IMR-90 (cell line): Measurements from ENCODE around the gene ZBTB45. TPM values are rescaled to one million over a fixed set of nuclear protein-coding genes. Genes with fewer than 3 reads are reported as not detected.

Source experiments
- ATAC-seq: fragments of 200-7000 bp; cut with Tn5 transposase; 2 replicates; pipeline ENCODE4 v1.9.1; 2020; ENCODE audit warnings: low read depth, mild to moderate bottlenecking, moderate library complexity
- BruUV-seq: library from RNA; stranded (reverse); fragments of 400-500 nt; replicated peaks from 2 replicates; lab custom pipeline; 2021; lab: Mats Ljungman, UMichigan
- CTCF ChIA-PET: fragments of 300-600 bp; formaldehyde crosslinking; extraction: SDS; loops from one replicate; lab custom pipeline; 2021; ENCODE audit warnings: antibody characterized with exemption; lab: Yijun Ruan, JAX
- POLR2A ChIA-PET: fragments of 300-600 bp; sonication (Branson Sonifier 250); formaldehyde crosslinking; loops from one replicate; lab custom pipeline; 2022; ENCODE audit warnings: antibody characterized with exemption; ENCODE audit not compliant: unreplicated experiment; lab: Charles Lee
- DNase-seq: peaks from one replicate; pipeline ENCODE4 v3.0.0; 2013
- H2AFZ ChIP-seq: replicated peaks from 2 replicates; pipeline ENCODE3; 2013; ENCODE audit warnings: low read length, mild to moderate bottlenecking; ENCODE audit not compliant: poor library complexity
- H2AK5ac ChIP-seq: 2 replicates; pipeline ENCODE4 v1.6.1; 2013; ENCODE audit warnings: low read depth, low read length, inconsistent platforms
- H2AK9ac ChIP-seq: replicated peaks from 2 replicates; pipeline ENCODE3; 2013; ENCODE audit warnings: mild to moderate bottlenecking, low read depth, low read length, moderate library complexity; ENCODE audit not compliant: poor library complexity
- H2BK120ac ChIP-seq: 2 replicates; pipeline ENCODE4 v1.6.1; 2013; ENCODE audit warnings: low read depth, low read length, inconsistent platforms
- H2BK15ac ChIP-seq: 3 replicates; pipeline ENCODE4 v1.6.1; 2013; ENCODE audit warnings: low read depth, low read length, inconsistent platforms
- H2BK20ac ChIP-seq: 2 replicates; pipeline ENCODE4 v1.6.1; 2013; ENCODE audit warnings: low read depth, mild to moderate bottlenecking, inconsistent platforms, low read length, moderate library complexity
- H2BK5ac ChIP-seq: 2 replicates; pipeline ENCODE4 v1.6.1; 2013; ENCODE audit warnings: mild to moderate bottlenecking, low read depth, low read length, inconsistent platforms; ENCODE audit not compliant: poor library complexity, severe bottlenecking
- H3K14ac ChIP-seq: replicated peaks from 2 replicates; pipeline ENCODE4 v1.6.1; 2013; ENCODE audit warnings: low read depth, low read length, inconsistent platforms
- H3K18ac ChIP-seq: 2 replicates; pipeline ENCODE4 v1.6.1; 2013; ENCODE audit warnings: low read depth, low read length, control low read depth
- H3K23ac ChIP-seq: 2 replicates; pipeline ENCODE4 v1.6.1; 2013; ENCODE audit warnings: low read depth, low read length, inconsistent platforms
- H3K27ac ChIP-seq: 2 replicates; pipeline ENCODE4 v1.5.1; 2013; ENCODE audit warnings: mild to moderate bottlenecking, control low read depth, low read length; ENCODE audit not compliant: insufficient read depth
- H3K27me3 ChIP-seq: 2 replicates; pipeline ENCODE4 v1.6.1; 2013; ENCODE audit warnings: low read length; ENCODE audit not compliant: control insufficient read depth, insufficient read depth
- H3K36me3 ChIP-seq: 2 replicates; pipeline ENCODE4 v1.6.1; 2013; ENCODE audit warnings: low read length, mixed read lengths; ENCODE audit not compliant: control insufficient read depth, insufficient read depth
- H3K4ac ChIP-seq: 2 replicates; pipeline ENCODE4 v1.6.1; 2013; ENCODE audit warnings: low read depth, low read length, inconsistent platforms
- H3K4me1 ChIP-seq: 2 replicates; pipeline ENCODE4 v1.6.1; 2013; ENCODE audit warnings: low read length, mixed read lengths; ENCODE audit not compliant: control insufficient read depth, insufficient read depth
- H3K4me2 ChIP-seq: 2 replicates; pipeline ENCODE4 v1.6.1; 2013; ENCODE audit warnings: low read depth, mild to moderate bottlenecking, control low read depth, low read length, moderate library complexity
- H3K4me3 ChIP-seq: 2 replicates; pipeline ENCODE4 v1.5.1; 2013; ENCODE audit warnings: low read depth, mild to moderate bottlenecking, control low read depth, low read length, moderate library complexity; ENCODE audit not compliant: insufficient read depth
- H3K56ac ChIP-seq: 2 replicates; pipeline ENCODE4 v1.6.1; 2013; ENCODE audit warnings: low read length, inconsistent platforms; ENCODE audit not compliant: insufficient read depth; ENCODE audit errors: extremely low read depth
- H3K79me1 ChIP-seq, 2 experiments: 2 replicates each; pipeline ENCODE4 v1.6.1; 2013; ENCODE audit warnings: low read length in 2 of 2, inconsistent platforms in 1 of 2, low read depth in 1 of 2
- H3K9ac ChIP-seq: 2 replicates; pipeline ENCODE4 v1.6.1; 2013; ENCODE audit warnings: low read depth, low read length, control low read depth
- H3K9me1 ChIP-seq: 2 replicates; pipeline ENCODE4 v1.6.1; 2013; ENCODE audit warnings: low read length, inconsistent platforms; ENCODE audit not compliant: insufficient read depth
- H3K9me3 ChIP-seq: 2 replicates; pipeline ENCODE4 v1.6.1; 2013; ENCODE audit warnings: low read length; ENCODE audit not compliant: control insufficient read depth, insufficient read depth
- H4K20me1 ChIP-seq: 2 replicates; pipeline ENCODE4 v1.6.1; 2013; ENCODE audit warnings: low read length, inconsistent platforms; ENCODE audit not compliant: insufficient read depth
- H4K5ac ChIP-seq: 2 replicates; pipeline ENCODE4 v1.6.1; 2013; ENCODE audit warnings: mild to moderate bottlenecking, low read depth, low read length, control low read depth
- H4K8ac ChIP-seq, 2 experiments: 2 replicates each; pipeline ENCODE4 v1.6.1; 2013; ENCODE audit warnings: low read depth in 2 of 2, low read length in 2 of 2, control low read depth in 1 of 2, inconsistent platforms in 1 of 2
- H4K91ac ChIP-seq: 2 replicates; pipeline ENCODE4 v1.6.1; 2013; ENCODE audit warnings: low read depth, low read length, inconsistent platforms; ENCODE audit not compliant: insufficient read depth
- BHLHE40 ChIP-seq: fragments of 150-350 bp; IDR thresholded peaks from 2 replicates; pipeline ENCODE4 v1.6.1; 2016; ENCODE audit warnings: mild to moderate bottlenecking, low read depth, low read length
- CEBPB ChIP-seq: IDR thresholded peaks from 2 replicates; pipeline ENCODE4 v1.6.1; 2012; ENCODE audit warnings: low read depth, low read length, improper control_type of control experiment
- CHD1 ChIP-seq: IDR thresholded peaks from 2 replicates; pipeline ENCODE4 v1.6.1; 2012; ENCODE audit warnings: low read depth, low read length, improper control_type of control experiment
- FOS ChIP-seq: fragments of 150-350 bp; IDR thresholded peaks from 2 replicates; pipeline ENCODE4 v1.6.1; 2016; ENCODE audit warnings: low read depth, low read length
- MAFK ChIP-seq: IDR thresholded peaks from 2 replicates; pipeline ENCODE4 v1.6.1; 2012; ENCODE audit warnings: low read depth, low read length, improper control_type of control experiment
- MAZ ChIP-seq: IDR thresholded peaks from 2 replicates; pipeline ENCODE4 v1.6.1; 2012; ENCODE audit warnings: low read depth, mild to moderate bottlenecking, low read length, improper control_type of control experiment, moderate library complexity, borderline replicate concordance
- MXI1 ChIP-seq: IDR thresholded peaks from 2 replicates; pipeline ENCODE4 v1.6.1; 2012; ENCODE audit warnings: low read depth, mild to moderate bottlenecking, low read length, moderate library complexity, borderline replicate concordance
- NFE2L2 ChIP-seq: fragments of 150-350 bp; IDR thresholded peaks from 2 replicates; pipeline ENCODE4 v1.6.1; 2016; ENCODE audit warnings: low read depth, mild to moderate bottlenecking, low read length
- POLR2A ChIP-seq: IDR thresholded peaks from 2 replicates; pipeline ENCODE4 v1.6.1; 2012; ENCODE audit warnings: mild to moderate bottlenecking, low read depth, low read length
- SMC3 ChIP-seq: fragments of 150-350 bp; IDR thresholded peaks from 2 replicates; pipeline ENCODE4 v1.6.1; 2016; ENCODE audit warnings: low read depth, mild to moderate bottlenecking, antibody characterized with exemption, low read length, moderate library complexity
- USF2 ChIP-seq: fragments of 150-350 bp; IDR thresholded peaks from 2 replicates; pipeline ENCODE4 v1.6.1; 2017; ENCODE audit warnings: mild to moderate bottlenecking, antibody characterized with exemption, low read length, low read depth
- WGBS, 2 experiments: methylation state at CpG; one replicate each; pipeline versions ENCODE4 v1.1.5 to v1.1.7; 2013; ENCODE audit warnings: missing lambda C conversion rate in 2 of 2; ENCODE audit not compliant: insufficient read length in 1 of 2; ENCODE audit errors: extremely low coverage in 2 of 2; 5-methylcytosine and 5-hydroxymethylcytosine counted together
- dilution Hi-C: fragments of 300-500 bp; cut with HindIII; formaldehyde crosslinking; loops from one replicate; pipeline ENCODE4 v1.14.3; 2018; ENCODE audit warnings: low sequenced_read_pairs; ENCODE audit not compliant: unreplicated experiment
- in situ Hi-C: fragments of 300-500 bp; cut with MboI; formaldehyde crosslinking; loops from 3 replicates; pipeline ENCODE4 v1.14.3; 2019; ENCODE audit warnings: low sequenced_read_pairs, inconsistent platforms, mixed read lengths
- intact Hi-C: fragments of 100-400 bp; cut with micrococcal nuclease; formaldehyde crosslinking; loops from 2 replicates; pipeline ENCODE4 v1.10.0; 2022
- polyA plus RNA-seq, 3 experiments: library from polyadenylated mRNA; depleted of rRNA; stranded (reverse); fragments of >200 nt; gene quantifications; 2 replicates each; pipeline ENCODE4 v1.2.3, GENCODE V29; 2012; ENCODE audit warnings: low replicate concordance in 1 of 3
- total RNA-seq: library from RNA; depleted of rRNA; stranded (reverse); fragments of >200 nt; gene quantifications from 2 replicates; pipeline ENCODE4 v1.2.3, GENCODE V29; 2012

ZBTB45 gene
- total and polyA plus RNA-seq, 2 of the 4 experiments (the other 2 are of a cell fraction), result 1.4 to 9.7 TPM

- H4K20me1 ChIP-seq, result peaks cover 17% of the 10 kb centered on the region; the same call in 1 of the 2 replicates
- peak; percentile 94 for DNase-seq
- H3K14ac ChIP-seq, result peak within 1 kb of the TSS; percentile 60
- H3K4me3 ChIP-seq, result peak within 1 kb of the TSS; percentile 57
- peak within 1 kb of the TSS; percentile 77 for H2BK5ac ChIP-seq
- peak within 1 kb of the TSS; percentile 95 to 97 for H4K8ac ChIP-seq
- no peaks in the 10 kb centered on the region for H3K27me3 ChIP-seq
- H3K4ac ChIP-seq, result peak within 1 kb of the TSS; percentile 90
- dilution Hi-C loops, result no loop called here
- H3K36me3 ChIP-seq, result peaks cover 22% of the 10 kb centered on the region
- H3K9me1 ChIP-seq, result peaks cover 31% of the 10 kb centered on the region
- BruUV-seq, result no TSS peak
- H2BK120ac ChIP-seq, result peak within 1 kb of the TSS; percentile 71
- peak within 1 kb of the TSS; percentile 85 for H3K23ac ChIP-seq
- H2AK9ac ChIP-seq, result peak within 1 kb of the TSS; percentile 92
- no peak for TF ChIP-seq CHD1
- no peak for TF ChIP-seq SMC3
- peak; percentile 78 for TF ChIP-seq MXI1
- no peak for TF ChIP-seq MAZ
- TF ChIP-seq NFE2L2, result no peak
- TF ChIP-seq MAFK, result no peak
- peak; percentile 26; the same call in 1 of the 2 replicates for TF ChIP-seq USF2
- TF ChIP-seq POLR2A, result peak; percentile 63
- no peak for TF ChIP-seq CEBPB
- 0 out of 2 replicates have a peak, but pooled peaks have one; percentile 2 for TF ChIP-seq FOS
- TF ChIP-seq BHLHE40, result no peak
- H3K79me1 ChIP-seq, result peaks cover 6 to 42% of the 10 kb centered on the region in 2 experiments; a peak in 3 of 4 replicates
- peak within 1 kb of the TSS; percentile 83 for H3K56ac ChIP-seq
- ChIA-PET POLR2A (interaction anchor here (0.5 kb wide), 1 partner anchor 8 kb away, joined by 3 read pairs; no protein-coding TSS in a partner anchor), CTCF (no interaction called here)
- H3K4me1 ChIP-seq, result peaks cover 19% of the 10 kb centered on the region
- peak within 1 kb of the TSS; percentile 99 for H2AFZ ChIP-seq
- peak within 1 kb of the TSS; percentile 28; the same call in 1 of the 2 replicates for H3K18ac ChIP-seq
- 0 out of 2 replicates have a peak within 1 kb of the TSS, but pooled peaks have one; percentile 35 for H2BK20ac ChIP-seq
- H3K9ac ChIP-seq, result peak within 1 kb of the TSS; percentile 87
- H3K27ac ChIP-seq, result peak within 1 kb of the TSS; percentile 88
- H2AK5ac ChIP-seq, result peak within 1 kb of the TSS; percentile 80
- intact Hi-C loops, result loop anchor here (1.0 kb wide), 1 partner anchor 9 kb away; the partner anchor contains the start of gene ZNF324
- peak within 1 kb of the TSS; percentile 87 for H3K4me2 ChIP-seq
- H2BK15ac ChIP-seq, result peak within 1 kb of the TSS; percentile 67; the same call in 1 of the 3 replicates
- peak within 1 kb of the TSS; percentile 85 for H4K5ac ChIP-seq
- in situ Hi-C loops, result no loop called here
- peak; percentile 90 for ATAC-seq
- peak within 1 kb of the TSS; percentile 91 for H4K91ac ChIP-seq
- H3K9me3 ChIP-seq, result no peaks in the 10 kb centered on the region
- 0% methylated on average over 39 of the region's 64 CpGs; no CpG with 5 or more reads in 1 of the 2 experiments for WGBS, 2 experiments
Measured at GRCh38 chr19:58475714-58476497, 43.7 kb downstream of the ZBTB45 start, which contains the start of gene ZNF446. Gene ZNF446, plus strand, starts transcription at chr19:58476352. Its CDS starts 867 bp downstream, at chr19:58477219.
